Limb (tissue), 2 donors: ENCODE results near the gene DCAF7.

Experiments
- DNase-seq, 2 donors: peaks; one replicate each; pipeline ENCODE4 v3.0.0-alpha.2; 2016; ENCODE audit errors: extremely low spot score in 2 of 2

Gene DCAF7

GRCh38 chr17:63524051-63524450, 26.2 kb upstream of the DCAF7 start:
- DNase-seq = no peak

GRCh38 chr17:63525190-63525946, 24.9 kb upstream of the DCAF7 start:
- DNase-seq = no peak

- DNase-seq = no peak
These were observed 23.4 kb upstream of the DCAF7 start for GRCh38 chr17:63526861-63527260.

GRCh38 chr17:63528183-63528582, 22.1 kb upstream of the DCAF7 start:
- DNase-seq = no peak

- DNase-seq = no peak
These were observed 20.3 kb upstream of the DCAF7 start for GRCh38 chr17:63529711-63530556.

- no peak for DNase-seq
These were observed 19.7 kb upstream of the DCAF7 start for GRCh38 chr17:63530557-63531021.

GRCh38 chr17:63531022-63531965, 19.0 kb upstream of the DCAF7 start:
- DNase-seq = no peak

GRCh38 chr17:63533433-63534077, 16.7 kb upstream of the DCAF7 start:
- no peak for DNase-seq

GRCh38 chr17:63534078-63534570, 16.2 kb upstream of the DCAF7 start:
- DNase-seq = no peak

GRCh38 chr17:63534816-63535455, 15.3 kb upstream of the DCAF7 start:
- no peak for DNase-seq

GRCh38 chr17:63535640-63536039, 14.6 kb upstream of the DCAF7 start:
- no peak for DNase-seq

- no peak for DNase-seq
These were observed 13.3 kb upstream of the DCAF7 start for GRCh38 chr17:63537001-63537400.

GRCh38 chr17:63537991-63538692, 12.1 kb upstream of the DCAF7 start:
- DNase-seq = peak in 1 of 2 donors; percentile 46

GRCh38 chr17:63538693-63539595, 11.3 kb upstream of the DCAF7 start:
- no peak for DNase-seq

- no peak for DNase-seq
These were observed 9.7 kb upstream of the DCAF7 start for GRCh38 chr17:63540590-63540989.

- DNase-seq = no peak
These were observed 8.1 kb upstream of the DCAF7 start for GRCh38 chr17:63542218-63542545.

- DNase-seq = no peak
These were observed 7.1 kb upstream of the DCAF7 start for GRCh38 chr17:63542942-63543821.
